ENCODE measurements around the gene OTUD4.
"Not testable (repeated sequence)": the region's sequence is repeated elsewhere in the genome, so short reads cannot be mapped to it uniquely, and the experiment has no call there.

GRCh38 chr4:145223228-145223627 is 42.8 kb upstream of the OTUD4 start:
- not testable (repeated sequence) for TF ChIP-seq TAF1 (IDR thresholded peaks at IDR 0.05; ENCODE audit: control insufficient read depth, extremely low read depth, insufficient read depth, low read length, severe bottlenecking); ATF7 (IDR thresholded peaks at IDR 0.05); RHOXF2B (CRISPR knock-in tag; conservative IDR thresholded peaks at IDR 0.05); SMC3 (conservative IDR thresholded peaks at IDR 0.05; ENCODE audit: insufficient read depth, low read depth, low read length); POLR2A (conservative IDR thresholded peaks at IDR 0.05); ZBTB40 (IDR thresholded peaks at IDR 0.05); ZBTB40 (CRISPR knock-in tag; IDR thresholded peaks at IDR 0.05); SPI1 (IDR thresholded peaks at IDR 0.05; ENCODE audit: borderline replicate concordance, low read depth, low read length); ZNF24 (IDR thresholded peaks at IDR 0.05); REST (IDR thresholded peaks at IDR 0.05; ENCODE audit: borderline replicate concordance); REST (CRISPR knock-in tag; IDR thresholded peaks at IDR 0.05; ENCODE audit: low read depth)

All from K562 (cell line).